Measurements from ENCODE around the gene MSI2.

MSI2 gene

GRCh38 chr17:57395721-57396321, 139.5 kb downstream of the MSI2 start:
- no peak for DNase-seq (ENCODE audit: low spot score)

- DNase-seq (ENCODE audit: low spot score): no peak
These were observed 140.2 kb downstream of the MSI2 start for GRCh38 chr17:57396511-57396921.

DNA sequence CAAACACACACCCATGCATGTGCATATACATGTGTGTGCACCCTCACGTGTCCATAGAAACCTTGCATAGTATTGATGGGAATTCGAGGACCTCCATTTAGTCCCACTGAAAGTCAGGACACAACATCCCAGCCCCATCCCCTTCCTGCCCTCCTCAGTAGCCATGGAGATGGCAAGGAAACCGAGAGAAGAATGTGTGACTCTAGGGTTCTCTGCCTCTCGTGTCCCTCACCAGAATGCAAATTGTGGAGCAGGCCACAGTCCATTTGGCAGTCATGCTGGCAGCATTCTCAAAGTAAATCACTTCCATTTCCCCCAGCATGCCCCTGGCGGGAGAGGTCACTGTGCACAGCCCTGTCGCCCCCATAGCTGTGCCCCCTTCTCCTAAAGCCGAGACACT, 141.1 kb downstream of the MSI2 start:
- no peak for DNase-seq (ENCODE audit: low spot score)

DNA sequence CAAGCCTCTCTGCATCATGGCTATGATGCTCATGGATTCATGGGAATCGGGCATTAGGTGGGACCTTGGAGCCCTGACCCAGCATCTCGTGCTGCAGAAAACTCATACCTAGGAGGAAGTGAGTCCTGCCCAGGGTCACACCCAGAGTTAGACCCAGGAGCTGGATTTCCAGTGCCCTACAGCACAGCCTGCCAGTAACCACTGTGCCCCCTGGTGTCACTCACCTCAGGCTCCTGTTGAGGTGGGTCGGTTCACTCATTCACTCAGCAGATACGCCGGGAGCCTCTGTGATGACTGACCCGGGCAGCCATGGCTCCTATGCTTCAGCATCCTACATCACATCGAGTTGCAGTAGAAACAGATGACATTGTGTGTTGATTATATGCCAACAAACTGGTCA, 143.4 kb downstream of the MSI2 start:
- no peak for DNase-seq (ENCODE audit: low spot score)

DNA sequence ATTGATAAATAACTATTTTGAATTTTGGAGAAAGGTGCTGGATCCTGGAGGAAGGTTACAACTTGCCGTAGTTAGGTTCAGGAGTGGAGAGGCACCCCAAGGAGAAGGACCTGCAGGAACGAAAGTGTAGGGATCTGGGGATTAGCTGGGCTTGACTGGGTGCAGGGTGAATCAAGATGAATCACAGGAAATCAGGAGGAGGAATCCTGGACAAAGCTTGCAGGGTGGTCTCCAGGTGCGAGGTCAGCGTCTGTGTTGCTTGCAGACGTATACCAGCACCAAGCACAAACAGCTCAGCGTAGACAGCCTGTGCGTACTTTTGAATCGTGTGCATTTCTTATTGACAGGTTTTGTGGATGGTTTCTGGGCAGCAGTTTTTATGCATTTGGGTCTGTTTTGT, 144.3 kb downstream of the MSI2 start:
- DNase-seq (ENCODE audit: low spot score): no peak

DNA sequence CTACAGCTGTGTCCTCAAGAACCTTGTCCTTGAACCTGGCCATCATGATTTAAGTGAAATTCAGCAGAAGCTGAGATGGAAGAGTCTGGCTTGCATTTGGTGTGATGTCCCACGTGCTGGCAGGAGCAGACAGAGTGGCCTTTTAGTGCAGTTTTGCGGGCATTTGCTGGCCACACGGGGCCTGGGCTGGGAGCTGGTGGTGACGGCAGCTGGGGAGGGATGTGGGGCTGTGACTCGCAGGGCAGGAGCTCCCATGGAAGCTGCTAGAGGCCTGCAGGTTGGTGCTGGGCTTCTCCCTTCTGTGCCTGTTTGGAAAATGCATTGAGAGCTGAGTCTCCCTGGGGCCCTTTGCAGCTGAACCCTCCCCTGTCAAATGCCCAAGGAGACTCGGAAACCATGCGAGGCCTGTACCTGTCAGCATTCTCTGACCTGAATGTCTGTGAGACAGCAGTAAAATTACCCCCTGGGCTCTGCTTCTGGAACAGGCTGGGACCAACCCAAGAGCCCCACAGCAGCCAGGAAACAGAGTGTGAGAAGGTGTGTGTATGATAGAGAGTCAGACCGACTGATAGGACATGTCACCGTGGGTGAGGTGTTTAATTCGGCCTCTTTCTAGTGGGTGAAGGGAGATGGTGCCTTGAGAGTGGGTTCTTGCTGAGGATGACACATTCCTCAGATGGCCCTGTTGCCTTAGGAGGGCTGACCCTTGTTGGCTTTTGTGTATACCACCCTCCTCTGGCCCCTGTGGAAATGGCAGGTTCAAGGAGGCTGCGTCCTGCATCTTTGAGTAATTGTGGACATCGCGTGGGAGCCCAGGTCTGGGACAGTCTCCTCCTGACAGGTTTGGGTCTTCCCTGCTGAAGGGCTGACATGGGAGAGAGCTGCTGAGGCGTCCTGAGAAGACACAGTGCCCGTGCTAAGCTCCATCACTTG, 145.5 kb downstream of the MSI2 start:
- DNase-seq (ENCODE audit: low spot score): no peak

- no peak for DNase-seq (ENCODE audit: low spot score)
These were observed 146.4 kb downstream of the MSI2 start for GRCh38 chr17:57402681-57403180.

DNA sequence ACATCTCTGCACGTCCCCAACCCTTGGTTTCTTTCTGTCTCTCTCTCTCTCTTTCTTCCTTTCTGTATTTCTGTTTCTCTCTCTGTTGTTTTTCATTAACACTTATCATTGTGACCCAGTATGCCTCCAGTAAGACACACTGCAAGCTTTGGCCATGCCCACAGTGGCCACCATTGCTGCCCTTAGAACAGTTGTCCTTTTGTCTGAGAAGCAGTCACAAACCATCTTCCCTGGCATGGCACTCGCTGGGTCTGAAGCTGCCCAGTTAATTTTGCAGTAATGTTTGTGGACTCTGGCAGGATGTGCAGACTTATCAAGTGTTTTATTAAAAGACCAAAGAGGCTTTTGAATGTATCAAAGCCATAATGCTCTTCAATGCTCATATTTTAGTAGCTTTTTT, 146.9 kb downstream of the MSI2 start:
- DNase-seq (ENCODE audit: low spot score): no peak

DNA sequence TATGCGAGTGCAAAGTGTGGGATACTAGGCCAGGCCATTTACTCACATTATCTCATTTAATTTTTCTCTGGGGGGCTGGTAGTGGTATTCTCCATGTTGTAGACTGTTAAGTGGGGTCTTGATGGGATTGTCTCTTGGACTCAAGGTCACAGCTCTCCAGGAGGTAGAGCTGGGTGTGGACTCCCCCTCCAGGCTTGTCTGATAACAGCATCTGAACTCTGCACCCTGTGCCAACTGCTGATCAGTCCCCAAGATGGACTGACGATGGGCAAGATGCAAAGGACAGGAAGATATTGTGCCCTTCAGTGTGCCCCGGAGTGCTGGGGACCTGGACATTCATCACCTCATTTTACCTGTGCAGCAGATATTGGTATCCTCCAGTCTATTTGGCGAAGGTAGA, 147.8 kb downstream of the MSI2 start:
- DNase-seq (ENCODE audit: low spot score): no peak

DNA sequence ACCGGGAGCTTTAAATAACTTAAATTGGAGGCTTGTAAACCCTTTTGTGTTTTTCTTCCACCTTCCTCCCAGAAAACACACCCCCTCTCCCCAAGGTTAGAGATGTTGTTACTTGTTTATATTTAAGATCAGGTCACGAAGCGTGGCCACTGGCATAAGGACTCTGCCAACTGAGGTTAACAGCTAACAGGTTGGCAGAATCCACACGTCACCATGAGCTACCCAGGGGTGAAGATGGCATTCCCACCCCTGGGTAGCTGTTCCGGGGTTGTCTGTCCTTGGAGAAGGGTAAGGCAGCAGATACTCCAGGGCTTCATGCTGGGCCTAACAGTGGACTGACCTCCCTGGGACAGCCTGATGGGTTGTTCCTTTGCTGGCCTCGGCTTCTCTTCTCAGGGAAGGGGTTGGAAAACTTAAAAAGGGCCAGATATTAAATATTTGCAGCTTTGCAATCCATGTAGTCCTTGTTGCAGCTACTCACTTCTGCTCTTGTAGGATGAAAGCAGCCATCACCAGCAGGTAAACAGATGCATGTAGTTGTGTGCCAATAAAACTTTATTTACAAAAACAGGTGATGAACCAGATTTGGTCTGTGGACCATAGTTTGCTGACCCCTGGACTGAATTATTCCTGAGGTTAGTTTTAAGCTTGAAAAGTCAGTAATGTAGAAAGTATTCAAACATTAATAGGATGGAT, 148.6 kb downstream of the MSI2 start:
- DNase-seq (ENCODE audit: low spot score): no peak

GRCh38 chr17:57405491-57406072, 149.3 kb downstream of the MSI2 start:
- no peak for DNase-seq (ENCODE audit: low spot score)

DNA sequence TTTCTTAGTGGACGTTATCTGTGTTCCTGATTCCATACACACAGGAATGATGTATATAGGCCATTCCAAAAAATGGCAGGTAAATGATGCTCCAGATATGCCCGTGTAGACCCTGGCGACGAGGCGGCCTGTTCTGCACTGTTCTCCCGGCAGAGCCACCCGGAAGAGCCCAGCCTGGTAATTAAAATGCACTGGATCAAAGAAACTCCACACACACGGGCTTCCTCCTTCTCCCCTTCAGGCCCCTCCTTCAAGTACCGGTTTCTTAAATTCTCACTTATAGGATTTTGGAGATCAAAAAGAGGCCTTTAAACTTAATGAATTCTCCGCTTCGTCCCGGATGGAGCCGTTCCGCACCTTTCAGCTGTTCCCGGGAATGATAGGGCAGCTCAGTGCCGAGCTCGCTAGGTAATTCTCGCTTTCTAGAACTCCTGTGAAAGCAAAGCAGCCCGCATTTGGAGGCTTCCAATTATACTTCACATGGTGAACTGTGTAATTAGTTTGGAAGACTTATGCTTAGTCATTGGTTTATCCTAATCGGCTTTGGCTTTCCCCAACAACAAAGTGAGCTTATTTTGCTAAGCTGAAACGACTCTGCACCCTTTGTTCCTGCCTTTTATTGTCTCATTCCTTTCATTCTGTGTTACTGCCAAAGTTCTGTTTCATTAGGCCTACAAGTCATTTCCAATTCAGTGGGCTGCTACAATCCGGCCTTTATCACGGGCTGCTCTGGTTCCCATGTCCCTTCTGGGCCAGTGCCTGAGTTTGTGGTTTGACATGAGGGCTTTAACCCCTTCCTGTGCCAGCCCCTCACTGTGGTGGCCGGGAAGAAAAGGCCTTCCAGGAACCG, 150.0 kb downstream of the MSI2 start:
- DNase-seq (ENCODE audit: low spot score): no peak

DNA sequence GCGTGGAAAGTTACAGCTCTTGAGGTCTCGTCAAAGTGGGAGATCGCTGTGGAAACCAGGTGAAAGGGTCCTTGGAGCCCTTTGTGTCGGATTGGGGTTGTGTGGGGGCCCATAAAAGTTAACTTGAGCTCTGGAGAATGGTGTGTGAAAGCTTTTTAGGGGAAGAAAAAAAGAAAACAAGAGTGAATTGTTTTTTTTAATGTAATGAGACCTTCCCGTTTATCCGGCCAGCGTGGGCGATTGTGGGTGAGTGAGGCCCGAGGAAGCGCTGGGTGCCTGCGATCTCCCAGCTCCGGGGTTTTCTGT, 150.6 kb downstream of the MSI2 start:
- no peak for DNase-seq (ENCODE audit: low spot score)

GRCh38 chr17:57407287-57408070, 151.2 kb downstream of the MSI2 start:
- peak; percentile 16 for DNase-seq (ENCODE audit: low spot score)

- DNase-seq (ENCODE audit: low spot score): peak; percentile 58
These were observed 151.9 kb downstream of the MSI2 start for GRCh38 chr17:57408071-57408811.

DNA sequence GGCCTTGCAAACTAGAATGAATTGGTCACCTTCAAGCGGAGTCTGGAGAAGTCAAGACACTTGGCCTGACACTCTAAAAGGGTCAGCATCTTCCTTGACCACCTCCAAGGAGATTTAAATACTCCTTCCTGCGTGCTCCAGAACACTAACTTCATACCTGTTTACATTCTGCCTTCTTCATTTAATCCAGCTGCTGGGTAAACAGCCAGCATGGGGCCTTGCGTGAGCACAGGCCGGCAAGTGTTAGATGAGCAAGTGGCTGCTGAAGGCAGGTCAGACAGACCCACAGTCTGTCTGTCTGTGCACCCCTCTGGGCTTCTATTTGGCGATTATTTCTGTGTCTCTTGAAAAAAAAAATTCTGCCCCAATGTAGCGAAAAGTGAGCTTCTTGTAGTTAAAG, 153.8 kb downstream of the MSI2 start:
- DNase-seq (ENCODE audit: low spot score): no peak

DNA sequence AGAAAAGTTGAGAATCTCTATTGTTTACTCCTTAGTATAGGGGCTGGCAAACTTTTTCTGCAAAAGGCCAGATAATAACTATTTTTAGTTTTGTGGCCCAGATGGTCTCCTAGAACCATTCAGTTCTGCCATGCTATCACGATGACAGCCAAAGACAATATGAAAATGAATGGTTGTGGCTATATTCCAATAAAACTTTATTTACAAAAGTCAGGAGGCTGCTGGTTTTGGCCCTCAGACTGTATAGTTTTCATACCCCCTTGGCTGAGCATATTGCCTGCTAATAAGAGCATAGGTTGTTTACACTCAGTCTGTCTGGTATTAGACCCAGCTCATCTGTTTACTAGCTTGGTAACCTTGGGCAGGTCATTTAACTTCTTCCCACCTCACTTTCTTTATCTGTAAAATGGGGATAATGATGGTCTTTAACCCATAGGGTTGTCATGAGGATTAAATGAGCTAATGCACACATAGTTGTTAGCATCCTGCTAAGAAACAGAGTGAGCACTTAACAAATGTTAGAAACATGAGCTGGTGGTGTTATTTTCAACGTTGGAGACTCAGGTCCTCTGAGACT, 156.3 kb downstream of the MSI2 start:
- no peak for DNase-seq (ENCODE audit: low spot score)

- DNase-seq (ENCODE audit: low spot score): no peak
These were observed 157.7 kb downstream of the MSI2 start for GRCh38 chr17:57413848-57414651.

GRCh38 chr17:57415751-57416207, 159.5 kb downstream of the MSI2 start:
- DNase-seq (ENCODE audit: low spot score): no peak

Measured in activated CD4-positive, alpha-beta T cell treated with anti-CD3 and anti-CD28 coated beads, Interleukin-2, Interleukin-4, amounts not matched to agents 100 ng/mL and 50 ng/mL, durations not matched to agents 16 hours and 8 hours (primary cell).